HG02623 (cell line): Measurements from ENCODE around the gene NDST4.

ENCODE experiments used
- ATAC-seq: cut with Tn5 transposase; IDR thresholded peaks from one replicate; pipeline ENCODE4 v1.9.1; 2021; ENCODE audit warnings: moderate library complexity; ENCODE audit not compliant: unreplicated experiment

Gene NDST4

GRCh38 chr4:114807759-114808404, 305.5 kb downstream of the NDST4 start:
- peak; percentile 98 for ATAC-seq

GRCh38 chr4:114807357-114807756, 306.1 kb downstream of the NDST4 start:
- ATAC-seq, result no peak

GRCh38 chr4:114791976-114792375, 321.4 kb downstream of the NDST4 start:
- ATAC-seq, result no peak

- no peak for ATAC-seq
Measured at GRCh38 chr4:114785570-114785969, 327.9 kb downstream of the NDST4 start.

GRCh38 chr4:114783215-114783595, 330.2 kb downstream of the NDST4 start:
- ATAC-seq, result no peak

GRCh38 chr4:114782415-114783214, 330.8 kb downstream of the NDST4 start:
- ATAC-seq, result no peak

- no peak for ATAC-seq
Measured at GRCh38 chr4:114780205-114780604, 333.2 kb downstream of the NDST4 start.
